ENCODE measurements around the gene FAM124B.
"Not testable (repeated sequence)": the region's sequence is repeated elsewhere in the genome, so short reads cannot be mapped to it uniquely, and the experiment has no call there.

FAM124B gene

DNA sequence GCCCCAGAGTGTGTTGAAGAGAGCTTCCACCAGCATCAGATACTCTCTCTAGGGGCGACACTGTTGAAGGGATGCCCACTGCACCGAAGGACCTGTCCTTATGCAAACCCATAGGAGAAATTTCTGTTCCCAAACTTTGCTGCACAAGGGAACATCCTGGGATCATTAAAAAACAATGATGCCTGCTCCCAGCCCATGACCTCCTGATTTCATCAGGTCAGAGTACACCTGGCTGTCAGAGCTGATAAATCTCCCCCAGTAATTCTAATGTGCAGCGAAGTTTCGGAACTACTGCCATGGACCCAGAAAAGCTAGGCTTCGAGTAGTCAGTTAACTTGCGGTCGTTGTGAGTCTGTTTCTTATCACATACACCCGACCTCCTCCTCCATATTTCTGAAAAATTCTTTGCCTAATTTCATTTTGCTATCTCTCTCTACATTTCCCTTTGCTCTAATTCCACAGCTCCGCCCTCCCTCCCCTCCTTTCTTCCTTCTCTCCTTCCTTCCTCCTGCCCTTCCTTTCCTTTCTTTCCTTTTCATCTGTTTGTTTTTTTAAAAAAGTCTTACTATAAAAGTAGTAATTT lies 18.8 kb downstream of the FAM124B start:
- no peak for DNase-seq
- intact Hi-C loops (cut with DNase I), result no loop called here

DNA sequence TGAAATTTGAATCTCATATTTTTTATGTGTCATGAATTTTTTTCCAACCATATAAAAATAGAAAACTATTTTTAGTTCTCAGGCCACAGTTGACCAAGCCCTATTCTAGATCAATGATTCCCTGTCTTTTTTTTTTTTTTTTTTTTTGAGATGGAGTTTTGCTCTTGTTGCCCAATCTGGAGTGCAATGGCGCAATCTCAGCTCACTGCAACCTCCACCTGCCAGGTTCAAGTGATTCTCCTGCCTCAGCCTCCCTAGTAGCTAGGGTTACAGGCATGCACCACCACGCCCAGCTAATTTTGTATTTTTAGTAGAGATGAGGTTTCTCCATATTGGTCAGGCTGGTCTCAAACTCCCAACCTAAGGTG lies 19.6 kb downstream of the FAM124B start:
- DNase-seq; intact Hi-C loops (cut with DNase I): not testable (repeated sequence)

DNA sequence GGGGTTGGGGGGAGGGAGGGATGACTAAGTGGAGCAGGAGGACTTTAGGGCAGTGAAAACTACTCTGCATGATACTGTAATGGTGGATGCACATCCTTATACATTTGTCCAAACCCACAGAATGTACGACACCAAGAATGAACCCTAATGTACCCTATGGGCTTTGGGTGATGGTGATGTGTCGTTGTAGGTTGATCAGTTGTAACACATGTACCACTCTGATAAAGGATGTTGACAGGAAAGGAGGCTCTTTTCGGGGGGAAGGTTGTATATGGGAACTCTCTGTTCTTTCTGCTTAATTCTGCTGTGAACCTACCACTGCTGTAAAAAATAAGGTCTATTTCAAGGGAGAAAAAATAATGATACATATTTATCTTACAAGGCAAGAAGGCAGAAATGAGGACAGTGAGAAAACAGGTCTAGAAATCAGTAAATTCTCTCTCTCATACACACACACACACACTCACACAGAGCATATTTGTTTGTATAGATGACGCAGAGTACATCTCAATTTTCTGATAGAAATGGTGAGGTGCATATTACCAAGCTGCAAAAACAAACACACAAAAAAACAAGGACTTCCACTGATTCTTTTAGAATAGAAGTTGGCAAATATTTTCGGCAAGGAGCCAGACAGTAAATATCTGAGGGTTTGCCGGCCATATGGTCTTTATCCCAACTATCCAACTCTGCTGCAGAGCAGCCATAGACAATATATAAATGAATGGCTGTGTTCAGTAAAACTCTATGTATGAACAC lies 20.2 kb downstream of the FAM124B start:
- intact Hi-C loops (cut with DNase I), result no loop called here
- DNase-seq, result no peak

DNA sequence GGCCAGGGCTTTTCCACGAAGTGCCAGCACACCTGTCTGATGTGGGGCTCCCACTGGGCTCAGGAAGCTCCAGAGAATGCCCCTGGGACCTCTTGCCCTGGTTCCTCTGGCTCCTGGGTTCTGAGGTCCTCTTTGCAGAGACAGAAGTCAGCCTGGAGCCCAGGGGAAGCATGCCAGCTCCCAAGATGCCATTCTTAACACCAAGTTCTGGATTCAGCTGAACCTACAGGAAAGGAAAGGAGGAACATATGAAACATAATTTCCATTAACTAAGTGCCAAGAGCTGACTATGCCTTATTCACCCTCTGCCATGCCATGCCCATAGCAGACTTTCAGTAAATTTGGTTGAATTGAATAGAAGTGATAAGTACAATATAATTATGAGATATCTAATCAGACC lies 21.9 kb downstream of the FAM124B start:
- intact Hi-C loops (cut with DNase I), result no loop called here

DNA sequence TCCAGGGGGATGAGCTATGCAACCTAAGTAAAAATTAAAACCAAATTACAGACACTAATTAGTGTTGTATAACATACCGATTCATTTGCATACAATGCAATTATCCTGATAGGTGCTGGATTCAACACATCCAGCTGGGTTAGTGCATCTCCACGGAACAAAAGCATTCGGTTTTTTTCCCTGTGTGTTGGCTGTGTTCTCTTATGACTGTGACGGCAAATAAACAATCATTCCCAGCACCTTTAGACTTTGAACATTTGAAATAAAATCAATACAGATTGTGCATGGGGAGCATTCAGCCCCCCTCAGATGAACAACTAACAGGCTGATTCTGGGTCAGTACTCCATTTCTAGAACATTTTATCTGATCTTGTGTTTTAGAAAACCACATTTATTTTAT lies 22.7 kb downstream of the FAM124B start:
- DNase-seq, result no peak
- intact Hi-C loops (cut with DNase I), result no loop called here

More for the DNA sequence above, 21.9 kb downstream of the FAM124B start:
- no peak for DNase-seq

- intact Hi-C loops (cut with DNase I), result no loop called here
- DNase-seq, result no peak
Observed at GRCh38 chr2:224378701-224379097, 23.2 kb downstream of the FAM124B start.

GRCh38 chr2:224377751-224378700 lies 23.9 kb downstream of the FAM124B start:
- intact Hi-C loops (cut with DNase I), result no loop called here
- no peak for DNase-seq

GRCh38 chr2:224372641-224373040 lies 29.3 kb downstream of the FAM124B start:
- intact Hi-C loops (cut with DNase I), result no loop called here
- no peak for DNase-seq

GRCh38 chr2:224369028-224369632 lies 32.8 kb downstream of the FAM124B start:
- intact Hi-C loops (cut with DNase I), result no loop called here
- DNase-seq, result no peak

GRCh38 chr2:224366267-224366844 lies 35.6 kb downstream of the FAM124B start:
- no peak for DNase-seq

GRCh38 chr2:224365331-224365730 lies 36.6 kb downstream of the FAM124B start:
- intact Hi-C loops (cut with DNase I), result no loop called here
- DNase-seq, result no peak

More at GRCh38 chr2:224366267-224366844, 35.6 kb downstream of the FAM124B start:
- intact Hi-C loops (cut with DNase I), result no loop called here

DNA sequence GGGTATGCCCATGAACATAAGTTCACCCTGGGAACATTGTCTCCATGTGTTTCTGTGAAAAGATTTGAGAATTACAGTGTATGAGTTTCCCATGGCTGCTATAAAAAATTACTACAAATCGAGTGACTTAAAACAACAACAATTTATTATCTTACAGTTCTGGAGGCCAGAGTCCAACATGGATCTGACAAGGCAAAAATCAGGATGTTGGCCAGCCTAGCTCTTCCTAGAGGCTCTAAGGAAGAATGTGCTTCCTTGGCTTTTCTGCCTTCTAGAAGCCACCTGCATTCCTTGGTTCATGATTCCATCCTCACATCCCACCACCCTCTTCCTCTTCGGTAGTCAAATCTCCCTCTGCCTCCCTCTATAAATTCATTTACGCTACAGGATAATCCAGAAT lies 38.6 kb downstream of the FAM124B start:
- DNase-seq, result no peak
- intact Hi-C loops (cut with DNase I), result no loop called here

DNA sequence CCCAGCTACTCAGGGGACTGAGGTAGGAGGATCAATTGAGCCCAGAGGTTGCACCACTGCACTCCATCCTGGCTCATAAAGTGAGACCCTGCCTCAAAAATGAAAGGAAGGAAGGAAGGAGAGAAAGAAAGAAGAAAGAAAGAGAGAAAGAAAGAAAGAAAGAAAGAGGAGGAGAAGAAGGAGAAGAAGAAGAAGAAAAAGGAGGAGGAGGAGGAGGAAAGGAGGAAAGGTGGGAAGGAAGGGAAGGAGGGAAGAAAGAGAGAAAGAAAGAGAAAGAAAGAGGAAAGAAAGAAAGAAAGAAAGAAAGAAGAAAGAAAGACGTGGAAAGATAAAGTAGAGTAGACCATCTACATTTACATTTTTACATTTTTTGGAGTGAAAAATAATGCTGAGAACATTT lies 39.8 kb downstream of the FAM124B start:
- no peak for DNase-seq
- intact Hi-C loops (cut with DNase I), result no loop called here

GRCh38 chr2:224360801-224361251 lies 41.1 kb downstream of the FAM124B start:
- intact Hi-C loops (cut with DNase I), result no loop called here
- no peak for DNase-seq

GRCh38 chr2:224359569-224359968 lies 42.3 kb downstream of the FAM124B start:
- DNase-seq, result no peak
- intact Hi-C loops (cut with DNase I), result loop anchor here (5.0 to 10.0 kb wide), 2 partner anchors 88 to 1305 kb away; no protein-coding TSS in a partner anchor

- DNase-seq, result peak in 4 of 10 donors; percentile 16 to 47 (median 34)
- intact Hi-C loops (cut with DNase I), result loop anchor here (1.0 to 10.0 kb wide), 3 partner anchors 90 to 1308 kb away; no protein-coding TSS in a partner anchor
Observed at GRCh38 chr2:224357098-224357901, 44.6 kb downstream of the FAM124B start.

- intact Hi-C loops (cut with DNase I), result loop anchor here (5.0 to 10.0 kb wide), 2 partner anchors 93 to 1310 kb away; no protein-coding TSS in a partner anchor
- peak in 1 of 10 donors; percentile 81 for DNase-seq
Observed at GRCh38 chr2:224354632-224355211, 47.2 kb downstream of the FAM124B start.

GRCh38 chr2:224350703-224351102 lies 51.2 kb downstream of the FAM124B start:
- intact Hi-C loops (cut with DNase I), result loop anchor here (10.0 kb wide), 1 partner anchor 1314 kb away; no protein-coding TSS in a partner anchor
- no peak for DNase-seq

DNA sequence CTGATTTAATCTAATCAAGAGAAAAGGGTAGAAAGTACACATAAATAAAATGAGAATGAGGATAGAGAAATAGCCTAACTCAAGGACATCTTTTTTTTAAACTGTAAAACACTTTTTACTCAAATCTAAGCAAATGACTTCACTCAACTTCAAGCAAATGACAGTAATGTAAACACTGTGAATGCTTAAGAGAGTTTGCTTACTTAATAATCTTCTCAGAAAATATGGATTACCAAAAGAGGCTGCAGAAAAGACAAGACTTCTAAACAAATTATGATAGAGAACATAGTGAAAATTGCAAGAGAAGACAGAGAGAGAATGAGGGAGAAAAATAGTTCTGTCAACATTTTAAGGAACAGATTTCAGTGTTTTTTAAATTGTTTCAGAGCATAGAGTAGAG lies 52.5 kb downstream of the FAM124B start:
- no peak for DNase-seq
- intact Hi-C loops (cut with DNase I), result no loop called here
